GM19043 (cell line): ENCODE results near the gene GJA4.

Source experiments
- ATAC-seq: cut with Tn5 transposase; IDR thresholded peaks from one replicate; pipeline ENCODE4 v1.9.1; 2021; ENCODE audit warnings: low read depth; ENCODE audit not compliant: unreplicated experiment

Gene GJA4

DNA sequence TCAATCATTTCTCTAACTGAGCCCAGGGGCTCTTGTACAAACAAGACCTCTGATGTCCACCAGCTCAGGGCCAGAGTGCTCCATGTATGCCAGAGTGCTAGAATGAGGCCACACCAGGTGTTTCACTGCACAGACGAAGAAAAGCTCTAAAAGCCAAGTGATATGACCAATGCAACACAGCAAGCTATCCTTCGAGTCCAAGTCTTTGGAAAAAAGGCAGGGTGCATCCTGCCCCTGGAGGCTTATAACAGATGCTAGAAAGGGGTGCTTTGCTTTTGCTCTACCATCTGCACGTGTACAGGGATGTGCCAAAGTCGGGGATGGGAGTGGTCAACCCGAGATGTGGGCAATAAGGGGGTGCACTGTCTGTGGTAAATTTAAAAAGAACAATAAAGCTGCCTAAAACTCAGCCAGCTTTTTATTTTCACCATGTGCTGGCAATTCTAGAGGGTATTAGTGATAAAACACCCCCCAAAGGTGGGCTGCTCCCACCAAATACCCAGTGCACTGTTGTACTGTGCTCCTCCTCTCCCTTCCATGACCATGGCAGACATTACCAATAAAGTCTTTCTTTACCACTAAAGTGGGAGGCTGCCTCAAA is 34.6 kb downstream of the GJA4 start:
- ATAC-seq: no peak

DNA sequence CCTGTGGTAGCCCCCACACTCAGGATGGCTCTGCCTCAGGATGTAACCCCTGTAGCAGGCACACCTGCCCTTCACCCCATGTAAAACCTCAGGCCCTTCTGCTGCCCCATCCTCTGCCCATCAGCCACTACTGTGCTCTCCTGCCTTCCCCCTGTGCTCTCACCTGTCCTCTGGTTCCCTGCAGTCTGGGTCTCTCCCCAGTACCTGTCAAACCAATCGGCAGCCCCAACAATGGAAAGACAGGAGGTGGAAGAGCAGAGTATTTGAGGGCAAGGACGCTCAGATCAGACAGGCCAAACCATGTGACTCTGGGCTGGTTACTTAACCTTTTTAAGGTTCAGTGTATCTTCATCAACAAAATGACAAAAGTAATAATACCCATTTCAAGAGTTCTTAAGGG is 35.8 kb downstream of the GJA4 start:
- no peak for ATAC-seq

DNA sequence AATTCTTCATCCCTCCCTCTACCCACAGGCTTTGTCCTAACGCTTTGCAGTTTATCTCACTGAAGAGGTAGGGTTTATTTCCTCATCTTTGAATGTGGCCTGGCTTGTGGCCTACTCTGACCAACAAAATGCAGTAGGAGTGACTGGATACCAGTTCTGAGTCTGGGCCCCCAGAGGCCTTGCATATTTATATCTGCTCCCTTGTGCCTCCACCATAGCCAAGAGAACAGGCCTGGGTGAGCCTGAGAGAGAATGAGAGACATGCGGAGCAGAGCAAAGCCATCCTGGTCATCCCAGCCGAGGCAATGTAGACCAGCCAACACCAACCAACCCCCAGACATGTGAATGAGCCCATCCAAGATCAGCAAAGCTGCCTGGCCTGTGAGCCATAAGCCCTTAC is 36.5 kb downstream of the GJA4 start:
- ATAC-seq: no peak

DNA sequence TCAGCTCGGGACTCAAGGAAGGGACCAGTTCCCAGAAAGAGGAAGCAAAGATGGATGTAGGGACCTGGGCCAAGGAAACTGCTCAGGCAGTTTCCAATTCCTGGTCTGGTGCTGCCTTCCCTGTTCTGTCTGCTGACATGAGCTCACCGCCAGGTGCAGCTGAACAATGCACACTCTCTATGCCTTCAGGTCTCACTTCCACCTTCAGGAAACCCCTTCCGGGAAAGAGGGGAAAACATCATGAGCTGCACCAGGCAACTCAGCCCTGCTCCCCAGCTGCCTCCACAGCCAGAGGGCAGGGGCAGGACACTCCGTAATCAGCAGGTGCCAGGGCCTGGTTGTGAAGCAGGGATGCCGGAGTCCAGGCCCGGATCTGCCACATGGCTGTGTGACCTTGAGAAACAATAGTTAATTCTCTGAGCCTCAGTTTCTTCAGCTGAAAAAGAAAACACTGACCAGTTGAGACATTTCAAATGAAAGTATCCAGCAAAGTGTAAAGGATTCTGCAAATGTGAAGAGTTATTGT is 39.0 kb downstream of the GJA4 start:
- no peak for ATAC-seq

DNA sequence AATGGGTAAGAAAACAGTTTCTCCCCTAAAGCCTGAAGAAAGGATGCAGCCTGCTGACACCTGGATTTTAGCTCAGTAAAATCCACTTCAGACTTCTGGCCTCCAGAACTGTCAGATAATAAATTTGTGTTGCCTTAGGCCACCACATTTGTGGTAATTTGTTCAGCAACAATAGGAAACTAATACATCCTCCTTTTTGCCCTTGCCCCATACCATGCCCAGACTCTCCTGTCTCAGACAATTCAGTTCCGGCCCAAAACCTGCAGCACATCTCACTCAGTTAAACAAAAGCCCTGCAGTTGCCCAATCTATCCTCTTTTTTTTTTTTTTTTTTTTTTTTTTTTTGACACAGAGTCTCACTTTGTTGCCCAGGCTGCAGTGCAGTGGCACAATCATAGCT is 40.9 kb downstream of the GJA4 start:
- no peak for ATAC-seq

DNA sequence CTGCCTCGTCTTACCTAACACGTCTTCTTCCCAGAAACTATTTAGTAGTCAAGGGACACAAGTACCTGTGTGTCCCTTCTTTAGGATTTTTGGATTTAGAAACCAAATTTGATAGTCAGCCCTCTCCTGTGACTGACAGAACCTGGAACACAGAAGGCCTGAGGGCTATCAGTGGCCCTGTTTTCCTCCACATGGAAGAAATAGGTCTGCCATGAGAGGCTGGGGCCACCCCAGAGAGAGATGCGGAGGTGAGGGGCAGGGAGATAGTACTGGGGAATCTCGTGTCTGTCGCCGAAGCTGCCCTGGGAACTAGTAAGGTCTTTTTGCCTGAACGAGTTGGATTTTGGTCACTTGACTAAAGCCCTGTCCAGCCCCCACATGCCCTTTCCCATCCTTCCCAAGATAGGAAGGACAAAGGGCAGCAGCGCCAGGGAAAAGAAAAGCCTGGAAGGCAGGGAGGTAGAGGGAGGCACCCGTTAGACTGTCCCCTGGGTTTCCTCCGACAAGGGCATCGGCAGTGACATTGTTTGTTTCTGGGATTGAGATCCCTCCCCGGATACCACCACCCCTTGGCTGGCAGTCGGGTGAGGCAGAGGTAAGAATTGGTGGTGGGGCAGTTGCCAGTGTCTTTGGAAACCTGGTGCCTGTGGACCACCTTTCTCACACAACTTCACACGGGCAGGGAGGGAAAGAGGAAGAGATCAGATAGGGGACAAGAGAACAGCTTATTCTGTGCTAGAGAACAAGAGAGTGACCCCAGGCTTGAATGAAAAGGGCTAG is 46.9 kb downstream of the GJA4 start:
- no peak for ATAC-seq

DNA sequence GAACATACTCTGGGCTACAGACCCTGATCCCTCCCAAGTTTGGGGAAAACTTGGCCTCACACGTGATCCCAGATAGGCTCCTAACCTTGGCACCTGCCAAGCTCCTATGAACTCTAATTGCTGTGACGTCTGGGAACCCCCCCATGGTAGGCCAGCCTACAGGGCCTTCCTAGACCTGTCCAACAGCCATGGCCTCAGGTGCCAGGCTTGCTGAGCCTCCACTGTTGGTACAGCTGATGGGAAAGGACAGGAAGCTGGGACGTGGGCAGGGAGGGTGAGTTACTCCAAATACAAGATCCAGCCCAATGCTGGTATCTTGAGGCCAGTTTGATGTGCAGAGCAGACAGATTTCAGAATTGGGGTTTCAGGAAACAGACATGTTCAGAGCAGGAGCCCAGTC is 47.6 kb downstream of the GJA4 start:
- ATAC-seq: no peak

DNA sequence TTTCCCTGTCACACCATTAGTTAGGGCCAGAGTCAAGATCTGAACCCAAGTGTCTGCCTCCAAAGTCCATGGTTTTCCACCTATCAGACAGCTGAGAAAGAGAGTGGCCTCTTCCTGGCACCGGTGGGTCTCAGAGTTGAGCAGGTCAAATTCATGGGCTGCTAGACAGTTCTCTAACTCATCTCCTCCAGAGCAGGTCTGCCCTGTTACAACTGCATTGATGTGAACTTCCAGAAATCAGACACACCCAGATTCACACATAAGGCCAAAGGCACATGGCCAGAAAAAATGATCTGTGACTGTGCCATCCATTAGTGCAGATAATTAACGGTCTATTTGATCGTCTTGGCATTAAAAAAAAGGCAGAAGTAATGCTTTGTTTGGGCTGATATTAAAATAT is 49.3 kb downstream of the GJA4 start:
- ATAC-seq: no peak

DNA sequence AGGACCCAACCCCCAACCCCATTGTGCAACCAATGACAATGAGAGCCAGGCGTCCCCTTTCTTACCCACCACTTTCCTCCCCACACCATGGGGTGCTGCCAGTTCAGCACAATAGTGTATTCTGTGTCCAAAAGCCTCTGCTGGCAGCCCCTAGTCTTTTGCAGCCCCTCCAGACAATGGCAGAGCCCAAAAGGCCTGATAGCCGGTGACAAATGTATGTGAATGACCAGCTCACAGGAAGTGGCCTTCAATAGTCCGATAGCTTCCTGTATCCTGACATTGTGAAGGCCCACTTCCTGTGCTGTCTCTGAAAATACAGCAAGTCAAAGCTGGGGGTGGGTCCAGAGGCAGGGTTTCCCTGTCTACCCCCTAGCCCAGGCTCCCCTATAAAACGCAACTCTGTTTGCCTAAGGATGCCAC is 50.2 kb downstream of the GJA4 start:
- no peak for ATAC-seq

DNA sequence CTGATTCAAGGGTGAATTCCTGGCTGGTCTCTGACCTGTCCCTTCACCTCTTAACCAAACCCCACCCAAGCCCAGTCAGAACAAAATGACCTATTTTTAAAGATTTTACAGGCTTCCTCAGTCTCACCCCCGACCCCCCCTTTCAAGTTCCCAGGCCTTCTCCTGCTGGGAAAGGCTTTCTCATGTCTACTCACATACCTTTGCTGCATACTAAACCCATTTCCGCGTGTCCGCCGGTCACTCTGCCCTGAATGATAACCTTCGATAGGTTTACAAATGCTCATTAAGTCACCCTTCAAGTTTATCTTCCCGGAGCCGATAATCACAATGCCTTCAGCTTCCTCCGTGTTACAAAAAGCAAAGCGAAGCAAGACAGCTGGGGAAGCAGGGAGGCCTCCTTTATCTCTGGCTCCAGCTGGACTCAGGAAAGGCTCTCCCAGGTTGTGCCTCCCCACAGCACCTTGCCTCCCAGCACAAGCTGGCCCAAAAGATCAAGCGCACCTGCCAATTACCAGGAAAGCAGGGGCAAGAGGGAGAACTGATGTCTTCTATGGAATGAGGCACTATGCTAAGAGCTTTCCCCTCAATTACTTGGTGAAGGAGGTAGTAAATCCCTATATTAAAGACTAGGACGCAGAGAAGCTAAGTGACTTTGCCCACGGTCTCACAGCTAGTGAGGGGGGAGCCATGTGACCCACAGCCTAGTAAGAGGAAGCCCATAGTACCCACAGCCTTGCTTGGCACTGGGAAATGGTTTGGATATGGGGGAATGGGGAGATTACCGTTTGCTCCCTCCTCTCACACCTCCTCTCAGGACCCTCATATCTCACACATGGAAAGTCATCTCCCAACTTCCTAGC is 50.8 kb downstream of the GJA4 start:
- ATAC-seq: no peak

DNA sequence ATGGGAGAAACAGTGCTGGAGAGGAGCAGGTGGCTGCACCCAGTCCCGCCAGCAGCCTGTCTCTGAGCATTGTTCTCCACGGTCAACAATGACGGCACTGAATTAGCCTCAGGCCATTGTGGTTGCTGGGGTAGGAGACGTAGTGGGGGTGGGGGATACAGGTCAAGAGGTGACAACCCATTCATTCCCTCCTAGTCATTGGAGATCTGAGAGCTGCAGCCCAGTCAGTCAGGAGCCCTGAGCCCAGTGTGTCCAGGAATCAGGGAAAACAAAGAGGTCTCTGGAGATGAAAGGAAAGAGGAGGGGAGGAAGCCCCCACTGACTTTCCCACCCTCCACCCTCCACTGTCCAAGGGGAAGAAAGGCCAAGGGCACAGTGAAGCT is 51.4 kb downstream of the GJA4 start:
- ATAC-seq: no peak
